A673 (cell line): ENCODE data around the gene NPW. TPM values are rescaled to one million over a fixed set of nuclear protein-coding genes. Genes with fewer than 3 reads are reported as not detected.

Experiments
- BruUV-seq: library from RNA; stranded (reverse); fragments of 400-500 nt; replicated peaks from 2 replicates; lab custom pipeline; 2021; lab: Mats Ljungman, UMichigan
- CTCF ChIA-PET: fragments of 300-600 bp; sonication (Branson Sonifier 250); formaldehyde crosslinking; loops from one replicate; lab custom pipeline; 2022; ENCODE audit warnings: antibody characterized with exemption; lab: Charles Lee
- POLR2A ChIA-PET: fragments of 300-600 bp; sonication (Branson Sonifier 250); formaldehyde crosslinking; loops from one replicate; lab custom pipeline; 2022; ENCODE audit warnings: antibody characterized with exemption; ENCODE audit not compliant: low non-redundant PET; lab: Charles Lee
- DNase-seq: peaks from one replicate; pipeline ENCODE4 v3.0.0-alpha.2; 2015; ENCODE audit warnings: low spot score
- H3K27ac ChIP-seq: fragments of 200-600 bp; sonication (generic); 2 replicates; pipeline ENCODE4 v1.5.1; 2016; ENCODE audit warnings: mixed run types, low read depth, mild to moderate bottlenecking, mixed read lengths, antibody characterized with exemption, low read length; ENCODE audit not compliant: poor library complexity, severe bottlenecking
- H3K27me3 ChIP-seq: fragments of 200-600 bp; sonication (generic); replicated peaks from 2 replicates; pipeline ENCODE4 v1.6.1; 2017; ENCODE audit warnings: mixed run types, low read depth, mild to moderate bottlenecking, mixed read lengths, antibody characterized with exemption, low read length; ENCODE audit not compliant: insufficient read depth, poor library complexity
- H3K36me3 ChIP-seq: fragments of 200-600 bp; sonication (generic); 2 replicates; pipeline ENCODE4 v1.6.1; 2016; ENCODE audit warnings: mixed run types, mild to moderate bottlenecking, mixed read lengths, antibody characterized with exemption, low read length; ENCODE audit not compliant: insufficient read depth, poor library complexity, severe bottlenecking
- H3K4me1 ChIP-seq: fragments of 200-600 bp; sonication (generic); 2 replicates; pipeline ENCODE4 v1.6.1; 2017; ENCODE audit warnings: mixed run types, mild to moderate bottlenecking, mixed read lengths, antibody characterized with exemption, low read length; ENCODE audit not compliant: insufficient read depth, poor library complexity, severe bottlenecking
- H3K4me3 ChIP-seq: fragments of 200-600 bp; sonication (generic); 2 replicates; pipeline ENCODE4 v1.5.1; 2016; ENCODE audit warnings: low read depth, mixed run types, mild to moderate bottlenecking, mixed read lengths, low read length; ENCODE audit not compliant: poor library complexity, severe bottlenecking
- H3K9me3 ChIP-seq: fragments of 200-600 bp; sonication (generic); 2 replicates; pipeline ENCODE4 v1.6.1; 2016; ENCODE audit warnings: mixed run types, low read depth, mild to moderate bottlenecking, mixed read lengths, antibody characterized with exemption, low read length; ENCODE audit not compliant: poor library complexity, severe bottlenecking
- CTCF ChIP-seq: fragments of 300-800, 200-600 bp; sonication (generic); conservative IDR thresholded peaks from 2 replicates; pipeline ENCODE4 v1.5.1; 2017; ENCODE audit warnings: low read depth, mild to moderate bottlenecking, antibody characterized with exemption, low read length, moderate library complexity, mixed read lengths
- EZH2 ChIP-seq: fragments of 200-600 bp; sonication (generic); IDR thresholded peaks from 2 replicates; pipeline ENCODE4 v1.6.1; 2017; ENCODE audit warnings: borderline replicate concordance, low read depth, mild to moderate bottlenecking, mixed read lengths, antibody characterized with exemption, low read length; ENCODE audit not compliant: poor library complexity, severe bottlenecking
- intact Hi-C: fragments of 100-400 bp; cut with micrococcal nuclease; formaldehyde crosslinking; loops from one replicate; pipeline ENCODE4 v1.10.0; 2022; ENCODE audit not compliant: unreplicated experiment
- total RNA-seq: library from RNA; stranded (reverse); gene quantifications from 2 replicates; pipeline ENCODE4 v1.2.3, GENCODE V29; 2021

Gene NPW
- total RNA-seq, 1 experiment from 2014 or later, result 96.5 TPM

- no peak overlapping the region for H3K27ac ChIP-seq
- H3K4me1 ChIP-seq, result no peaks in the 10 kb centered on the region
- H3K9me3 ChIP-seq, result no peaks in the 10 kb centered on the region
- H3K4me3 ChIP-seq, result no peak overlapping the region
- CTCF ChIA-PET, result no interaction called here
- TF ChIP-seq EZH2 (no peak), CTCF (no peak)
- no TSS peak for BruUV-seq
- POLR2A ChIA-PET, result no interaction called here
- intact Hi-C loops, result no loop called here
- peaks cover 12% of the 10 kb centered on the region for H3K36me3 ChIP-seq
- DNase-seq, result no peak
- H3K27me3 ChIP-seq, result no peaks in the 10 kb centered on the region
These were observed 34.3 kb downstream of the NPW start for GRCh38 chr16:2053897-2054296.

- no peaks in the 10 kb centered on the region for H3K4me1 ChIP-seq
- H3K27me3 ChIP-seq, result no peaks in the 10 kb centered on the region
- no peak overlapping the region for H3K27ac ChIP-seq
- DNase-seq, result no peak
- TF ChIP-seq CTCF, result no peak
- TF ChIP-seq EZH2, result no peak
- H3K4me3 ChIP-seq, result no peak overlapping the region
- no TSS peak for BruUV-seq
- intact Hi-C loops, result no loop called here
- no peaks in the 10 kb centered on the region for H3K9me3 ChIP-seq
- H3K36me3 ChIP-seq, result peaks cover 12% of the 10 kb centered on the region
- ChIA-PET POLR2A (no interaction called here), CTCF (no interaction called here)
These were observed 35.1 kb downstream of the NPW start for GRCh38 chr16:2054543-2055245.

GRCh38 chr16:2056077-2056476 is 36.5 kb downstream of the NPW start:
- no peaks in the 10 kb centered on the region for H3K9me3 ChIP-seq
- no peak overlapping the region for H3K27ac ChIP-seq
- H3K4me1 ChIP-seq, result no peaks in the 10 kb centered on the region
- H3K36me3 ChIP-seq, result peaks cover 8% of the 10 kb centered on the region
- POLR2A ChIA-PET, result no interaction called here
- CTCF ChIA-PET, result interaction anchor here (1.2 to 1.3 kb wide), 2 partner anchors 33 kb away, joined by 3 to 5 read pairs; no protein-coding TSS in a partner anchor
- intact Hi-C loops, result no loop called here
- H3K27me3 ChIP-seq, result no peaks in the 10 kb centered on the region
- no peak overlapping the region for H3K4me3 ChIP-seq
- BruUV-seq, result no TSS peak
- no peak for TF ChIP-seq EZH2
- DNase-seq, result no peak
